LNCaP clone FGC (cell line): ENCODE measurements around the gene AQP12B.

Source experiments
- DNase-seq: peaks from one replicate; pipeline ENCODE4 v3.0.0-alpha.2; 2011; ENCODE audit warnings: low read depth
- H3K4me3 ChIP-seq: 2 replicates; pipeline ENCODE4 v1.5.1; 2011; ENCODE audit warnings: mild to moderate bottlenecking, low read depth, low read length, control low read depth
- TF ChIP-seq, protein P1 (sequence below): IDR thresholded peaks from 2 replicates; pipeline ENCODE4 v1.5.1; 2012; ENCODE audit warnings: mild to moderate bottlenecking; ENCODE audit not compliant: control insufficient read depth, insufficient read depth; ENCODE audit errors: extremely low read depth

AQP12B gene

DNA sequence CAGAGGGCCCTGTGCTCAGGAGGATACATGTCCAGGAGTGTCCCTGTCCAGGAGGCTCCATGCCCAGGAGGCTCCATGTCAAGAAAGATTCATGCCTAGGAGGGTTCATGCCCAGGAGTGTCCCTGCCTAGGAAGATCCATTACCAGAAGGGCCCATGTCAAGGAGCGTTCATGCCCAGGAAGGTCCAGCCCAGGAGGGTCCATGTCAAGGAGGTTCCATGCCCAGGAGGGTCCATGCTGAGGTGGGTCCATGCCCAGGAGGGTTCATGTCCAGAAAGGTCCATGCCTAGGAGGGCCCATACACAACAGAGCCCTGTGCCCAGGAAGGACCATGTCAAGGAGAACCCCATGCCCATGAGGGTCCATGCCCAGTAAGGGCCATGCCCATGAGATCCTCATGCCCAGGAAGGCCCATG is 50.4 kb downstream of the AQP12B start:
- DNase-seq: no peak
- no peak overlapping the region for H3K4me3 ChIP-seq
- TF ChIP-seq, protein P1, sequence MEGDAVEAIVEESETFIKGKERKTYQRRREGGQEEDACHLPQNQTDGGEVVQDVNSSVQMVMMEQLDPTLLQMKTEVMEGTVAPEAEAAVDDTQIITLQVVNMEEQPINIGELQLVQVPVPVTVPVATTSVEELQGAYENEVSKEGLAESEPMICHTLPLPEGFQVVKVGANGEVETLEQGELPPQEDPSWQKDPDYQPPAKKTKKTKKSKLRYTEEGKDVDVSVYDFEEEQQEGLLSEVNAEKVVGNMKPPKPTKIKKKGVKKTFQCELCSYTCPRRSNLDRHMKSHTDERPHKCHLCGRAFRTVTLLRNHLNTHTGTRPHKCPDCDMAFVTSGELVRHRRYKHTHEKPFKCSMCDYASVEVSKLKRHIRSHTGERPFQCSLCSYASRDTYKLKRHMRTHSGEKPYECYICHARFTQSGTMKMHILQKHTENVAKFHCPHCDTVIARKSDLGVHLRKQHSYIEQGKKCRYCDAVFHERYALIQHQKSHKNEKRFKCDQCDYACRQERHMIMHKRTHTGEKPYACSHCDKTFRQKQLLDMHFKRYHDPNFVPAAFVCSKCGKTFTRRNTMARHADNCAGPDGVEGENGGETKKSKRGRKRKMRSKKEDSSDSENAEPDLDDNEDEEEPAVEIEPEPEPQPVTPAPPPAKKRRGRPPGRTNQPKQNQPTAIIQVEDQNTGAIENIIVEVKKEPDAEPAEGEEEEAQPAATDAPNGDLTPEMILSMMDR: no peak

DNA sequence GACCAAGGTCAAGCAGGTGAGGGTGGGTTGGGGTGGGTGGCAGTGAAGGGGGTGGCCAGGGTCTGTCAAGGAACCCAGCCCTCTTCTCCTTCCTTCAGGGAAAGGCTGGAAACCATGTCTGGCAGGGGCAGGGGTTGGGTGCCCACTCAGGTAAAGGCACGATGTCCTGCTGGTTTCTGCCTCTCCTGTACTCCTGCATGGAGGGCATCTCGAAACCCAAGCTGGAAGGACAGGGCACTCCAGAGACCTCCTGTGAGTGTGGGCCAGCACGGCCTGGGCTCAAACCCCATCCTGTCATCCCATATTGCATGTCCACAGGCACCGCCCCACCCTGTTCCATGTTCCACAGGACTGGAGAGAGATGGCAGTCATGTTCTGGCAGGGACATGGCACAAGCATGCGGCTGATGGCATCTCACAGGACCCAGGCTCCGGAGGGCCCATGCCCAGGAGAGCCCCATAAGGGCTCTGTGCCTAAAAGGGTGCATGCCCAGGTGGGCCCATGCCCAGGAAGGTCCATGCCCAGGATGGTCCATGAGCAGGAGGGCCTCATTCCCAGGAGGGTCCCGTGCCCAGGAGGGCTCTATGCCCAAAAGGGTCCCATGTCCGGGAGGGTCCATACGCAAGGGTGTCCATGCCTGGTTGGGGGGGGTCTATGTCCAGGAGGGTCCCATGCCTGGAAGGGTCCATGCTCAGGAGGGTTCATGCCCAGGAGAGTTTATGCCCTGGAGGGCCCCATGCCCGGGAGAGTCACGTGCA is 51.0 kb downstream of the AQP12B start:
- TF ChIP-seq, protein P1: no peak
- no peak for DNase-seq
- H3K4me3 ChIP-seq: no peak overlapping the region

DNA sequence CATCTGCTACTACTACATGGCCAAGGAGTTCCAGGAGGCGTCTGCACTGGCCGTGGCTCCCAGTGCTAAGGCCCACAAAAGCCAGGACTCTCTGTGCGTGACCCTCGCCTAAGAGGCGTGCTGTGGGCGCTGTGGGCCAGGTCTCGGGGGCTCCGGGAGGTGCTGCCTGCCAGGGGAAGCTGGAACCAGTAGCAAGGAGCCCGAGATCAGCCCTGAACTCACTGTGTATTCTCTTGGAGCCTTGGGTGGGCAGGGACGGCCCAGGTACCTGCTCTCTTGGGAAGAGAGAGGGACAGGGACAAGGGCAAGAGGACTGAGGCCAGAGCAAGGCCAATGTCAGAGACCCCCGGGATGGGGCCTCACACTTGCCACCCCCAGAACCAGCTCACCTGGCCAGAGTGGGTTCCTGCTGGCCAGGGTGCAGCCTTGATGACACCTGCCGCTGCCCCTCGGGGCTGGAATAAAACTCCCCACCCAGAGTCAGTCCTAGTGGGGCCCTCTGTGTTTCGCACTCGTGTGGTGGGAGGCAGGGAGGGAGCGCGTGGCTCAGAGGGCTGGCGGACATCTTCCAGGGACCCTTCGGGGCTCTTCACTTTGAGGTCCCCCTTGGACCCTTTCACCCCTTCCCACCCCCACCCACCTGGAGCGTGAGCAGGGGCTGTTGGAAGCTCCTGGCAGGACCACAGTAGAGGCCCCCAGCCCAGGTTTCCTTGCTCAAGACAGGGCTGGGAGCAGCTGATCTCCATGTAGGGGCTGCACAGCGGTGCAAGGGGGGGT is 51.7 kb downstream of the AQP12B start:
- TF ChIP-seq, protein P1: no peak
- no peak for DNase-seq
- H3K4me3 ChIP-seq: no peak overlapping the region

DNA sequence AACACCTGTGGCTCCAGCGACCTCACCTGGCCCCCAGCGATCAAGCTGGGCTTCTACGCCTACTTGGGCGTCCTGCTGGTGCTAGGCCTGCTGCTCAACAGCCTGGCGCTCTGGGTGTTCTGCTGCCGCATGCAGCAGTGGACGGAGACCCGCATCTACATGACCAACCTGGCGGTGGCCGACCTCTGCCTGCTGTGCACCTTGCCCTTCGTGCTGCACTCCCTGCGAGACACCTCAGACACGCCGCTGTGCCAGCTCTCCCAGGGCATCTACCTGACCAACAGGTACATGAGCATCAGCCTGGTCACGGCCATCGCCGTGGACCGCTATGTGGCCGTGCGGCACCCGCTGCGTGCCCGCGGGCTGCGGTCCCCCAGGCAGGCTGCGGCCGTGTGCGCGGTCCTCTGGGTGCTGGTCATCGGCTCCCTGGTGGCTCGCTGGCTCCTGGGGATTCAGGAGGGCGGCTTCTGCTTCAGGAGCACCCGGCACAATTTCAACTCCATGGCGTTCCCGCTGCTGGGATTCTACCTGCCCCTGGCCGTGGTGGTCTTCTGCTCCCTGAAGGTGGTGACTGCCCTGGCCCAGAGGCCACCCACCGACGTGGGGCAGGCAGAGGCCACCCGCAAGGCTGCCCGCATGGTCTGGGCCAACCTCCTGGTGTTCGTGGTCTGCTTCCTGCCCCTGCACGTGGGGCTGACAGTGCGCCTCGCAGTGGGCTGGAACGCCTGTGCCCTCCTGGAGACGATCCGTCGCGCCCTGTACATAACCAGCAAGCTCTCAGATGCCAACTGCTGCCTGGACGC is 52.5 kb downstream of the AQP12B start:
- no peak overlapping the region for H3K4me3 ChIP-seq
- no peak for DNase-seq
- TF ChIP-seq, protein P1: no peak

DNA sequence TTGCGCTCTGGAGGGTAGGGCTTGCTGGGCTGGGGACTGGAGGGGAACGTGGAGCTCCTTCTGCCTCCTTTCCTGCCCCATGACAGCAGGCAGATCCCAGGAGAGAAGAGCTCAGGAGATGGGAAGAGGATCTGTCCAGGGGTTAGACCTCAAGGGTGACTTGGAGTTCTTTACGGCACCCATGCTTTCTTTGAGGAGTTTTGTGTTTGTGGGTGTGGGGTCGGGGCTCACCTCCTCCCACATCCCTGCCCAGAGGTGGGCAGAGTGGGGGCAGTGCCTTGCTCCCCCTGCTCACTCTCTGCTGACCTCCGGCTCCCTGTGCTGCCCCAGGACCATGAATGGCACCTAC is 53.1 kb downstream of the AQP12B start:
- H3K4me3 ChIP-seq: no peak overlapping the region
- TF ChIP-seq, protein P1: no peak
- no peak for DNase-seq

DNA sequence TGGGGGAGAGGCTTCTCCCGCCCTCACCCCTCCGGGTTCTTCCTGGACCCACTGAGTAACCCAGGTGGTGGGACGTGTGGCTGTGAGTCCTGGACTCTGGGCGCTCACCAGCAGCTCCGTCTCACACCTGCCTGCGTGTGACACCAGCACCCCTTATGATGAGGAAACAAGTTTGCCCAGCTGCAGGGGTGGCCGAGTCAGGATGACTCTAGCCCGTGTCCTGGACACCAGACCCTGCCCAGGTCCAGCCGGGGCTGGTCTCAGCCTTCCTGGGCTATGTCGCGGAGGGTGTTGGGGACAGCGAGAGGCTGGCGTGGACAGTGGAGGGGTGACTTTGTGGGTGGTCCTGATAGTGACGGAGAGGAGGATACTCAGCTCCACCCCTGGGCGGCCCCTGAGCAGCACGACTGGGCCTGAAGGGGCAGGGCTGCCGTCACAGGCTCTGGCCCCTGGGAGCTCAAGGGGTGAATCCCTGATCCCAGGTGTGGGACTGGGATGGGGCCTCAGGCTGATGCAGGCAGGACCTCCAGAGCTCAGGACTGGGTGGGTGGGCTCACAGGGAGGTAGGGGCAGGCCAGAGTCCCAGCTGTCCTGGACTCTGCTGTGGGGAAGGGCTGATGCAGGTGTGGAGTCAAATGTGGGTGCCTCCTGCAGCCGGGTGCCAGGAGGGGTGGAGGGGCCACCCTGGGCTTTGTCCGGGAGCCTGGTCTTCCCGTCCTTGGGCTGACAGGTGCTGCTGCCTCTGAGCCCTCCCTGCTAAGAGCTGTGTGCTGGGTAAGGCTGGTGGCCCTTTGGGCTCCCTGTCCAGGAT is 53.7 kb downstream of the AQP12B start:
- no peak overlapping the region for H3K4me3 ChIP-seq
- no peak for DNase-seq
- TF ChIP-seq, protein P1: no peak
